Astrocyte (in vitro differentiated cells and primary cell): ENCODE measurements around the gene PGM2.
"Not testable (repeated sequence)": the region's sequence is repeated elsewhere in the genome, so short reads cannot be mapped to it uniquely, and the experiment has no call there.

Experiments
- EZH2 ChIP-seq: IDR thresholded peaks from 2 replicates; pipeline ENCODE4 v1.6.1; 2012; ENCODE audit warnings: mild to moderate bottlenecking, low read length, inconsistent platforms; ENCODE audit not compliant: insufficient read depth
- TF ChIP-seq, protein P1 (sequence below): IDR thresholded peaks from 2 replicates; pipeline ENCODE4 v1.5.1; 2011; ENCODE audit warnings: low read depth, mild to moderate bottlenecking, inconsistent platforms, low read length, moderate library complexity; ENCODE audit not compliant: insufficient read depth

DNA sequence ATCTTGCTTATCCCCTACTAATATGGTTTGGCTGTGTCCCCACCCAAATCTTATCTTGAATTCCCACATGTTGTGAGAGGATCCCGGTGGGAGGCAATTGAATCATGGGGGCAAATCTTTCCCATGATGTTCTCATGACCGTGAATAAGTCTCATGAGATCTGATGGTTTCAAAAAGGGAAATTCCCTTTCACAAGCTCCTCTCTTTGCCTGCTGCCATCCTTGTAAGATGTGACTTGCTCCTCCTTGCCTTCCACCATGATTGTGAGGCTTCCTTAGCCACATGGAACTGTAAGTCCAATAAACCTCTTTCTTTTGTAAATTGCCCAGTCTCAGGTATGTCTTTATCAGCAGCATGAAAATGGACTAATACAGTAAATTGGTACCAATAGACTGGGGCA, 40.2 kb upstream of the PGM2 start:
- TF ChIP-seq, protein P1, sequence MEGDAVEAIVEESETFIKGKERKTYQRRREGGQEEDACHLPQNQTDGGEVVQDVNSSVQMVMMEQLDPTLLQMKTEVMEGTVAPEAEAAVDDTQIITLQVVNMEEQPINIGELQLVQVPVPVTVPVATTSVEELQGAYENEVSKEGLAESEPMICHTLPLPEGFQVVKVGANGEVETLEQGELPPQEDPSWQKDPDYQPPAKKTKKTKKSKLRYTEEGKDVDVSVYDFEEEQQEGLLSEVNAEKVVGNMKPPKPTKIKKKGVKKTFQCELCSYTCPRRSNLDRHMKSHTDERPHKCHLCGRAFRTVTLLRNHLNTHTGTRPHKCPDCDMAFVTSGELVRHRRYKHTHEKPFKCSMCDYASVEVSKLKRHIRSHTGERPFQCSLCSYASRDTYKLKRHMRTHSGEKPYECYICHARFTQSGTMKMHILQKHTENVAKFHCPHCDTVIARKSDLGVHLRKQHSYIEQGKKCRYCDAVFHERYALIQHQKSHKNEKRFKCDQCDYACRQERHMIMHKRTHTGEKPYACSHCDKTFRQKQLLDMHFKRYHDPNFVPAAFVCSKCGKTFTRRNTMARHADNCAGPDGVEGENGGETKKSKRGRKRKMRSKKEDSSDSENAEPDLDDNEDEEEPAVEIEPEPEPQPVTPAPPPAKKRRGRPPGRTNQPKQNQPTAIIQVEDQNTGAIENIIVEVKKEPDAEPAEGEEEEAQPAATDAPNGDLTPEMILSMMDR = not testable (repeated sequence)
- not testable (repeated sequence) for TF ChIP-seq EZH2
